Trophoblast cell (in vitro differentiated cells and primary cell): ENCODE data around the gene RAB35.

ENCODE experiments used
- DNase-seq, 2 donors: peaks; one replicate each; pipeline ENCODE4 v3.0.0-alpha.2; 2016
- H2AFZ ChIP-seq: 2 replicates; pipeline ENCODE4 v1.6.1; 2013; ENCODE audit warnings: low read length, moderate library complexity, mild to moderate bottlenecking; ENCODE audit not compliant: insufficient read depth, poor library complexity
- H2AK5ac ChIP-seq: 2 replicates; pipeline ENCODE4 v1.6.1; 2013; ENCODE audit warnings: mild to moderate bottlenecking, low read length
- H2BK120ac ChIP-seq: 2 replicates; pipeline ENCODE4 v1.6.1; 2013; ENCODE audit warnings: low read length, mild to moderate bottlenecking, moderate library complexity; ENCODE audit not compliant: insufficient read depth, poor library complexity
- H2BK12ac ChIP-seq: 2 replicates; pipeline ENCODE4 v1.6.1; 2013; ENCODE audit warnings: mild to moderate bottlenecking, low read length, moderate library complexity
- H2BK5ac ChIP-seq: 2 replicates; pipeline ENCODE4 v1.6.1; 2013; ENCODE audit warnings: low read length, low read depth, moderate library complexity, mild to moderate bottlenecking; ENCODE audit not compliant: poor library complexity
- H3K14ac ChIP-seq: 2 replicates; pipeline ENCODE4 v1.6.1; 2013; ENCODE audit warnings: mild to moderate bottlenecking, low read length
- H3K18ac ChIP-seq: 2 replicates; pipeline ENCODE4 v1.6.1; 2013; ENCODE audit warnings: mild to moderate bottlenecking, low read length
- H3K23ac ChIP-seq: 2 replicates; pipeline ENCODE4 v1.6.1; 2013; ENCODE audit warnings: low read length
- H3K27ac ChIP-seq: 2 replicates; pipeline ENCODE4 v1.5.1; 2013; ENCODE audit warnings: low read depth, mild to moderate bottlenecking, inconsistent platforms, low read length, moderate library complexity
- H3K27me3 ChIP-seq: 2 replicates; pipeline ENCODE4 v1.6.1; 2013; ENCODE audit warnings: inconsistent platforms, mild to moderate bottlenecking, low read length, moderate library complexity; ENCODE audit not compliant: insufficient read depth
- H3K36me3 ChIP-seq, 2 experiments: 1 replicate in 1 of 2; 2 replicates in 1 of 2; pipeline ENCODE4 v1.6.1; 2013; ENCODE audit warnings: low read length in 2 of 2, mild to moderate bottlenecking in 2 of 2, moderate library complexity in 1 of 2; ENCODE audit not compliant: insufficient read depth in 2 of 2, control insufficient read depth in 1 of 2
- H3K4ac ChIP-seq: 2 replicates; pipeline ENCODE4 v1.6.1; 2013; ENCODE audit warnings: low read depth, mild to moderate bottlenecking, low read length, moderate library complexity
- H3K4me1 ChIP-seq, 2 experiments: 1 replicate in 1 of 2; 2 replicates in 1 of 2; pipeline ENCODE4 v1.6.1; 2013; ENCODE audit warnings: low read length in 2 of 2, mild to moderate bottlenecking in 2 of 2, moderate library complexity in 1 of 2; ENCODE audit not compliant: insufficient read depth in 2 of 2, control insufficient read depth in 1 of 2
- H3K4me2 ChIP-seq: 2 replicates; pipeline ENCODE4 v1.6.1; 2013; ENCODE audit warnings: inconsistent platforms, mild to moderate bottlenecking, low read length, moderate library complexity
- H3K4me3 ChIP-seq: 2 replicates; pipeline ENCODE4 v1.5.1; 2013; ENCODE audit warnings: mild to moderate bottlenecking, low read depth, low read length, inconsistent platforms
- H3K79me1 ChIP-seq: one replicate; pipeline ENCODE4 v1.6.1; 2013; ENCODE audit warnings: low read length
- H3K79me2 ChIP-seq: 2 replicates; pipeline ENCODE4 v1.6.1; 2013; ENCODE audit warnings: low read length, mild to moderate bottlenecking; ENCODE audit not compliant: control insufficient read depth, insufficient read depth, poor library complexity
- H3K9ac ChIP-seq: 2 replicates; pipeline ENCODE4 v1.6.1; 2013; ENCODE audit warnings: mild to moderate bottlenecking, low read length
- H3K9me3 ChIP-seq: 2 replicates; pipeline ENCODE4 v1.6.1; 2013; ENCODE audit warnings: low read depth, mild to moderate bottlenecking, control low read depth, inconsistent platforms, low read length; ENCODE audit not compliant: insufficient read depth
- H4K12ac ChIP-seq: 2 replicates; pipeline ENCODE4 v1.6.1; 2013; ENCODE audit warnings: low read depth, mild to moderate bottlenecking, low read length, moderate library complexity
- H4K8ac ChIP-seq: 2 replicates; pipeline ENCODE4 v1.6.1; 2013; ENCODE audit warnings: low read depth, mild to moderate bottlenecking, low read length, moderate library complexity
- H4K91ac ChIP-seq: one replicate; pipeline ENCODE4 v1.6.1; 2013; ENCODE audit warnings: low read depth, mild to moderate bottlenecking, low read length, moderate library complexity
- WGBS: extraction: QIAGEN DNeasy Blood & Tissue Kit; methylation state at CpG from one replicate; pipeline ENCODE4 v1.1.7; 2013; ENCODE audit warnings: missing lambda C conversion rate; ENCODE audit not compliant: insufficient read length, insufficient coverage; ENCODE audit errors: extremely low coverage; 5-methylcytosine and 5-hydroxymethylcytosine counted together

Gene RAB35

GRCh38 chr12:120061575-120062214 is 54.9 kb downstream of the RAB35 start:
- Histone ChIP-seq H4K8ac (no peak overlapping the region), H3K79me2 (no peaks in the 10 kb centered on the region), H3K4me1 (peaks cover 4 to 13% of the 10 kb centered on the region in 2 experiments), H4K91ac (no peak overlapping the region), H3K14ac (no peak overlapping the region), H3K23ac (no peak overlapping the region), H3K36me3 (no peaks in the 10 kb centered on the region), H2AK5ac (no peak overlapping the region), H3K18ac (no peak overlapping the region), H3K27ac (no peak overlapping the region), H3K4me2 (no peak overlapping the region), H4K12ac (no peak overlapping the region), H2BK120ac (no peak overlapping the region), H3K4me3 (no peak overlapping the region), H3K79me1 (no peaks in the 10 kb centered on the region), H2BK5ac (no peak overlapping the region), H2AFZ (no peak overlapping the region), H2BK12ac (no peak overlapping the region), H3K4ac (no peak overlapping the region), H3K27me3 (no peaks in the 10 kb centered on the region), H3K9me3 (no peaks in the 10 kb centered on the region), H3K9ac (no peak overlapping the region)
- DNase-seq, result no peak
- WGBS, result no CpG with 5 or more reads among the region's 10 CpGs

DNA sequence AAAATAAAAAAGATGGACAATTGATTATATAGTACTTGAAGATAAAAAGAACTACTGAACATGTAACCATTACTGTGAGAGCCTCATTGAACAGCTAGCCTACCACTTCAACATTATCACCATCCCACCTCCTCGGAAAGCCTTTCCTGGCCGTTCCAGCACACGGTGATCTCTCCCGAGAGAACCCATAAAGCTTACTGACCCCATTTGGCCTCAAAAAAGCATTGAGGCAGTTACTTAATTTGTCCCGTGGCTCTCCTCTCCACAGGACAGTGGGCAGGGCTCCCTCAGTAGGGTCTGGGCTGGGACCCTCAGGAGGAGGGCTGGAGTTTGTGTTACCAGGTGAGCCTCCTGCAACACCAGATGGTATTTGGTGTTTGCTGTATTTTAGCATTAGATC is 55.8 kb downstream of the RAB35 start:
- WGBS, result no CpG with 5 or more reads among the region's 5 CpGs
- DNase-seq, result no peak
- no peak overlapping the region for H4K8ac ChIP-seq
- H2BK12ac ChIP-seq, result no peak overlapping the region
- H2AK5ac ChIP-seq, result no peak overlapping the region
- no peak overlapping the region for H2BK5ac ChIP-seq
- H3K27ac ChIP-seq, result no peak overlapping the region
- H4K91ac ChIP-seq, result no peak overlapping the region
- H3K4ac ChIP-seq, result no peak overlapping the region
- no peaks in the 10 kb centered on the region for H3K79me2 ChIP-seq
- H3K4me3 ChIP-seq, result no peak overlapping the region
- H3K23ac ChIP-seq, result no peak overlapping the region
- no peaks in the 10 kb centered on the region for H3K36me3 ChIP-seq
- no peak overlapping the region for H3K14ac ChIP-seq
- H3K9me3 ChIP-seq, result no peaks in the 10 kb centered on the region
- no peak overlapping the region for H3K4me2 ChIP-seq
- no peak overlapping the region for H2BK120ac ChIP-seq
- H4K12ac ChIP-seq, result no peak overlapping the region
- no peaks in the 10 kb centered on the region for H3K79me1 ChIP-seq
- H3K18ac ChIP-seq, result no peak overlapping the region
- H3K27me3 ChIP-seq, result no peaks in the 10 kb centered on the region
- no peak overlapping the region for H2AFZ ChIP-seq
- no peak overlapping the region for H3K9ac ChIP-seq
- H3K4me1 ChIP-seq, result peaks cover 4 to 13% of the 10 kb centered on the region in 2 experiments

DNA sequence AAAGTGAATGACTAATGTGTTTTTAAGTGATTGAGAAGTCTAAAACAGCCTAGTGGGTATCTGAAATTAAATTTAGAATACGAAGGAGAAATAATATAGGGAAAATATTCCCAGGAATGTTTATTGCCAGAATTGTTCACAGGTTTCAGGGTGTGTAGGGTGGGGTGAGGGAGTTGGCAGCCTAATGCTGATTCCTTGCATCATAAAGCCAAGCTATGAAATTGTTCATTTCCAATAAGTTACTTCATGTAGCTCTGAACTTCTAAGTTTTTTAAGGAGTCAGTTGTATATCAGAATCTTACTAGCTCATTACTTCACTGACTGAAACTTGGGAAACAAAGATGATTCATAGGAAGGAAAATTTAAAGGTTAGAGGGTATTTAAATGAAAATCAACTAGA is 56.4 kb downstream of the RAB35 start:
- H3K4me3 ChIP-seq, result no peak overlapping the region
- H2BK12ac ChIP-seq, result no peak overlapping the region

GRCh38 chr12:120056739-120057138 is 59.8 kb downstream of the RAB35 start:
- Histone ChIP-seq H3K27ac (no peak overlapping the region), H4K8ac (no peak overlapping the region), H4K12ac (no peak overlapping the region), H2AK5ac (no peak overlapping the region), H2BK5ac (no peak overlapping the region), H3K18ac (no peak overlapping the region), H3K79me2 (no peaks in the 10 kb centered on the region), H2BK120ac (no peak overlapping the region), H3K4ac (no peak overlapping the region), H3K36me3 (no peaks in the 10 kb centered on the region), H3K23ac (no peak overlapping the region), H3K27me3 (no peaks in the 10 kb centered on the region), H2BK12ac (no peak overlapping the region), H3K4me3 (no peak overlapping the region), H3K79me1 (no peaks in the 10 kb centered on the region), H3K9me3 (no peaks in the 10 kb centered on the region), H3K4me1 (no peaks in the 10 kb centered on the region), H2AFZ (no peak overlapping the region), H3K14ac (no peak overlapping the region), H4K91ac (no peak overlapping the region), H3K4me2 (no peak overlapping the region), H3K9ac (peak overlapping the region; percentile 69)
- DNase-seq, result no peak
- no CpG with 5 or more reads among the region's 5 CpGs for WGBS

More for the DNA sequence above, 56.4 kb downstream of the RAB35 start:
- Histone ChIP-seq H2BK120ac (no peak overlapping the region), H3K9ac (no peak overlapping the region), H4K12ac (no peak overlapping the region), H3K27ac (no peak overlapping the region), H2AK5ac (no peak overlapping the region), H3K18ac (no peak overlapping the region), H2BK5ac (no peak overlapping the region), H3K9me3 (no peaks in the 10 kb centered on the region), H3K4me2 (no peak overlapping the region), H2AFZ (no peak overlapping the region), H3K27me3 (no peaks in the 10 kb centered on the region), H3K4me1 (peaks cover 4 to 13% of the 10 kb centered on the region in 2 experiments), H3K4ac (no peak overlapping the region), H4K91ac (no peak overlapping the region), H3K14ac (no peak overlapping the region), H3K79me1 (no peaks in the 10 kb centered on the region), H3K79me2 (no peaks in the 10 kb centered on the region), H3K23ac (no peak overlapping the region), H4K8ac (no peak overlapping the region), H3K36me3 (no peaks in the 10 kb centered on the region)
- no CpG with 5 or more reads among the region's 1 CpG for WGBS
- DNase-seq, result no peak
